Measurements from ENCODE around the gene EGLN2. TPM values are rescaled to one million over a fixed set of nuclear protein-coding genes. Genes with fewer than 3 reads are reported as not detected.
A peak's percentile ranks its signal among the peaks of the same experiment; 100 is the strongest.

Gene EGLN2
- total RNA-seq, 1 donor from 2014 or later = 146 TPM

GRCh38 chr19:40786060-40787037 is 12.6 kb upstream of the EGLN2 start:
- H3K4me1 Mint-ChIP-seq (ENCODE audit: unreplicated experiment) = peaks cover 6% of the 10 kb centered on the region
- no peak for DNase-seq (ENCODE audit: low spot score)
- peaks cover 12% of the 10 kb centered on the region for H3K36me3 Mint-ChIP-seq (ENCODE audit: low read depth, unreplicated experiment)
- no peak overlapping the region for H3K27ac Mint-ChIP-seq (ENCODE audit: unreplicated experiment)
- H3K27me3 Mint-ChIP-seq (ENCODE audit: unreplicated experiment) = peaks cover 21% of the 10 kb centered on the region
- TF ChIP-seq CTCF (IDR thresholded peaks at IDR 0.05; ENCODE audit: unreplicated experiment) = no peak
- no peaks in the 10 kb centered on the region for H3K9me3 Mint-ChIP-seq (ENCODE audit: unreplicated experiment)
- H3K4me3 Mint-ChIP-seq (ENCODE audit: unreplicated experiment) = no peak overlapping the region

GRCh38 chr19:40791349-40791748 is 7.6 kb upstream of the EGLN2 start:
- peak overlapping the region; percentile 12 for H3K4me3 Mint-ChIP-seq (ENCODE audit: unreplicated experiment)
- H3K27ac Mint-ChIP-seq (ENCODE audit: unreplicated experiment) = no peak overlapping the region
- peaks cover 11% of the 10 kb centered on the region for H3K27me3 Mint-ChIP-seq (ENCODE audit: unreplicated experiment)
- peaks cover 13% of the 10 kb centered on the region for H3K36me3 Mint-ChIP-seq (ENCODE audit: low read depth, unreplicated experiment)
- TF ChIP-seq CTCF (IDR thresholded peaks at IDR 0.05; ENCODE audit: unreplicated experiment) = no peak
- H3K4me1 Mint-ChIP-seq (ENCODE audit: unreplicated experiment) = peaks cover 6% of the 10 kb centered on the region
- H3K9me3 Mint-ChIP-seq (ENCODE audit: unreplicated experiment) = no peaks in the 10 kb centered on the region
- DNase-seq (ENCODE audit: low spot score) = no peak

- no peak for DNase-seq (ENCODE audit: low spot score)
- H3K9me3 Mint-ChIP-seq (ENCODE audit: unreplicated experiment) = no peaks in the 10 kb centered on the region
- H3K27me3 Mint-ChIP-seq (ENCODE audit: unreplicated experiment) = peaks cover 9% of the 10 kb centered on the region
- H3K36me3 Mint-ChIP-seq (ENCODE audit: low read depth, unreplicated experiment) = peaks cover 13% of the 10 kb centered on the region
- H3K4me3 Mint-ChIP-seq (ENCODE audit: unreplicated experiment) = no peak overlapping the region
- no peak for TF ChIP-seq CTCF (IDR thresholded peaks at IDR 0.05; ENCODE audit: unreplicated experiment)
- peaks cover 6% of the 10 kb centered on the region for H3K4me1 Mint-ChIP-seq (ENCODE audit: unreplicated experiment)
- no peak overlapping the region for H3K27ac Mint-ChIP-seq (ENCODE audit: unreplicated experiment)
These were observed 7.0 kb upstream of the EGLN2 start for GRCh38 chr19:40791996-40792395.

- H3K36me3 Mint-ChIP-seq (ENCODE audit: low read depth, unreplicated experiment) = peaks cover 17% of the 10 kb centered on the region
- DNase-seq (ENCODE audit: low spot score) = no peak
- TF ChIP-seq CTCF (IDR thresholded peaks at IDR 0.05; ENCODE audit: unreplicated experiment) = no peak
- H3K4me1 Mint-ChIP-seq (ENCODE audit: unreplicated experiment) = peaks cover 26% of the 10 kb centered on the region
- peak overlapping the region; percentile 84 for H3K4me3 Mint-ChIP-seq (ENCODE audit: unreplicated experiment)
- no peaks in the 10 kb centered on the region for H3K9me3 Mint-ChIP-seq (ENCODE audit: unreplicated experiment)
- peaks cover 9% of the 10 kb centered on the region for H3K27me3 Mint-ChIP-seq (ENCODE audit: unreplicated experiment)
- H3K27ac Mint-ChIP-seq (ENCODE audit: unreplicated experiment) = peak overlapping the region; percentile 70
These were observed 1.6 kb upstream of the EGLN2 start for GRCh38 chr19:40797166-40797962.
